Left ventricle myocardium inferior (tissue), 1 donor: Measurements from ENCODE around the gene WDR76. TPM values are rescaled to one million over a fixed set of nuclear protein-coding genes. Genes with fewer than 3 reads are reported as not detected.

Experiments used
- DNase-seq: peaks from one replicate; pipeline ENCODE4 v3.0.0-alpha.2; 2020
- H3K27ac ChIP-seq: fragments of 200-600 bp; replicated peaks from 2 replicates; pipeline ENCODE4 v1.8.0; 2021
- H3K27me3 ChIP-seq: fragments of 200-600 bp; 2 replicates; pipeline ENCODE4 v1.8.0; 2021; ENCODE audit warnings: low read depth
- H3K36me3 ChIP-seq: fragments of 200-600 bp; 2 replicates; pipeline ENCODE4 v1.8.0; 2021
- H3K4me1 ChIP-seq: fragments of 200-600 bp; 2 replicates; pipeline ENCODE4 v1.8.0; 2021
- H3K4me3 ChIP-seq: fragments of 200-600 bp; 2 replicates; pipeline ENCODE4 v1.8.0; 2021; ENCODE audit warnings: mild to moderate bottlenecking, moderate library complexity
- H3K9me3 ChIP-seq: fragments of 200-600 bp; replicated peaks from 2 replicates; pipeline ENCODE4 v1.8.0; 2021
- intact Hi-C: fragments of 100-400 bp; cut with micrococcal nuclease; formaldehyde crosslinking; loops from one replicate; pipeline ENCODE4 v1.11.0; 2022
- long read RNA-seq: library from polyadenylated mRNA; unstranded; transcript quantifications from one replicate; pipeline ENCODE4 v2.0.0, GENCODE V29; 2021
- total RNA-seq: library from RNA; stranded (reverse); fragmentation: NEBNext Ultra II Directional; extraction: Animal tissue kit (Norgen Biotek cat#: 25700); gene quantifications from one replicate; pipeline ENCODE4 v1.2.1, GENCODE V29; 2021
- TF ChIP-seq, protein P1 (sequence below): fragments of 200-600 bp; IDR thresholded peaks from 2 replicates; pipeline ENCODE4 v1.8.0; 2021; ENCODE audit warnings: antibody characterized with exemption, mild to moderate bottlenecking, borderline replicate concordance
- donor health status: DM: no; HTN: yes; CAD: no; lungs with severe emphysema.

The WDR76 gene
- 1.8 TPM for total RNA-seq
- long read RNA-seq, partial matches to known transcripts, result 0 of 1 reads
- long read RNA-seq, other reads (novel, unspliced or antisense), result 0 of 1 reads

GRCh38 chr15:43826508-43827341 is at the start of gene WDR76:
Gene WDR76 (plus strand): TSS chr15:43827002. CDS start chr15:43827033, 31 bp downstream.
- Histone ChIP-seq H3K4me1 (peaks cover 54% of the 10 kb centered on the region), H3K9me3 (no peaks in the 10 kb centered on the region), H3K27me3 (no peaks in the 10 kb centered on the region), H3K27ac (peak within 1 kb of the TSS; percentile 76), H3K4me3 (peak within 1 kb of the TSS; percentile 74), H3K36me3 (no peaks in the 10 kb centered on the region)
- DNase-seq, result peak; percentile 83
- TF ChIP-seq, protein P1, sequence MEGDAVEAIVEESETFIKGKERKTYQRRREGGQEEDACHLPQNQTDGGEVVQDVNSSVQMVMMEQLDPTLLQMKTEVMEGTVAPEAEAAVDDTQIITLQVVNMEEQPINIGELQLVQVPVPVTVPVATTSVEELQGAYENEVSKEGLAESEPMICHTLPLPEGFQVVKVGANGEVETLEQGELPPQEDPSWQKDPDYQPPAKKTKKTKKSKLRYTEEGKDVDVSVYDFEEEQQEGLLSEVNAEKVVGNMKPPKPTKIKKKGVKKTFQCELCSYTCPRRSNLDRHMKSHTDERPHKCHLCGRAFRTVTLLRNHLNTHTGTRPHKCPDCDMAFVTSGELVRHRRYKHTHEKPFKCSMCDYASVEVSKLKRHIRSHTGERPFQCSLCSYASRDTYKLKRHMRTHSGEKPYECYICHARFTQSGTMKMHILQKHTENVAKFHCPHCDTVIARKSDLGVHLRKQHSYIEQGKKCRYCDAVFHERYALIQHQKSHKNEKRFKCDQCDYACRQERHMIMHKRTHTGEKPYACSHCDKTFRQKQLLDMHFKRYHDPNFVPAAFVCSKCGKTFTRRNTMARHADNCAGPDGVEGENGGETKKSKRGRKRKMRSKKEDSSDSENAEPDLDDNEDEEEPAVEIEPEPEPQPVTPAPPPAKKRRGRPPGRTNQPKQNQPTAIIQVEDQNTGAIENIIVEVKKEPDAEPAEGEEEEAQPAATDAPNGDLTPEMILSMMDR, result no peak
- intact Hi-C loops, result no loop called here

GRCh38 chr15:43777267-43777914 is 49.4 kb upstream of the WDR76 start:
- TF ChIP-seq, protein P1, result peak; percentile 75
- peak overlapping the region; percentile 81 for H3K4me3 ChIP-seq
- H3K9me3 ChIP-seq, result no peaks in the 10 kb centered on the region
- H3K27me3 ChIP-seq, result no peaks in the 10 kb centered on the region
- H3K36me3 ChIP-seq, result peaks cover 17% of the 10 kb centered on the region
- intact Hi-C loops, result no loop called here
- peak overlapping the region; percentile 81 for H3K27ac ChIP-seq
- H3K4me1 ChIP-seq, result peaks cover 21% of the 10 kb centered on the region
- DNase-seq, result peak; percentile 77

GRCh38 chr15:43779016-43779415 is 47.8 kb upstream of the WDR76 start:
- intact Hi-C loops, result no loop called here
- H3K36me3 ChIP-seq, result peaks cover under 1% of the 10 kb centered on the region
- TF ChIP-seq, protein P1, result no peak
- H3K27me3 ChIP-seq, result no peaks in the 10 kb centered on the region
- no peak for DNase-seq
- no peaks in the 10 kb centered on the region for H3K9me3 ChIP-seq
- peaks cover 21% of the 10 kb centered on the region for H3K4me1 ChIP-seq
- no peak overlapping the region for H3K27ac ChIP-seq
- H3K4me3 ChIP-seq, result no peak overlapping the region

- intact Hi-C loops, result no loop called here
- Histone ChIP-seq H3K27ac (no peak overlapping the region), H3K9me3 (no peaks in the 10 kb centered on the region), H3K4me1 (peaks cover 27% of the 10 kb centered on the region), H3K36me3 (peaks cover 14% of the 10 kb centered on the region), H3K4me3 (no peak overlapping the region), H3K27me3 (no peaks in the 10 kb centered on the region)
- TF ChIP-seq, protein P1, result no peak
- DNase-seq, result no peak
Measured at GRCh38 chr15:43789409-43789808, 37.4 kb upstream of the WDR76 start.

DNA sequence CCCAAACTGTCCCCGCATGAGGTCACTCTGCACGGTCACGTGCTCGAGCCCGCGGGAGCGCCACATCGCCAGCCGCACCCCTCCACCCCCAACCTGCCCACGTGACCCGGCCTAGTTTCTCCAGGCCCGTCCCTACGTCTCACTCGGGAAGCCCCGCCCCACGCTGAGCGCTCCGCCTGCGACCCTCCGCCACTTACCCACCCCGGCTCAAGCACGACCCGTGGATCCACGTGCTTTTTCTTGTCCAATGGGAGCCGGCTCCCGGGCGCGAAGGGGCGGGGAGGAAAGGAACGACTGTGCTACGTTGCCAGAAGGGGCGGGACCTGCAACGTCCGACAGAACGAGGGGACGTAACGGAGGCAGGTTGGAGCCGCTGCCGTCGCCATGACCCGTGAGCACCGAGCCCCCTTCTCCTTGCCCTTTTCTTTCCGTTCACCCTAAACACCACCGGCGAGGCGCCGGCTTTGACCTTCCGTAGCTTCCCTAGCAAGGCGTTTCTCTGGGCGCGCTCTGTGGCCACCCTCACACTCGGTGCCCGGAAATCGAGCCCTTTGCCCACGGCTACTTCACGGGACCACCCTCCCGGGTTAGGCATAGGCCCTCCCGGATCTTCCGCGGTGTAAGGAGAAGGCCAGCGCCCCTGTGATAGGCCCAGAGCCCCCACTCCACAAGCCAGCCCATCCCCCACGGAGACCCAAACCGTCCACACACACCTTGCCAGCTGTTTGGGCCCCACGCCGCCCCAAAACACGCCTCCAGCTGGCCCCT is 34.6 kb upstream of the WDR76 start, which contains the start of gene SERF2:
SERF2 (plus strand) TSS at position 328 of the 768 bp plus-strand sequence; CDS start at position 385, 57 bp downstream.
- DNase-seq, result peak; percentile 100
- Histone ChIP-seq H3K27ac (peak within 1 kb of the TSS; percentile 99), H3K36me3 (peaks cover 42% of the 10 kb centered on the region), H3K27me3 (no peaks in the 10 kb centered on the region), H3K4me3 (peak within 1 kb of the TSS; percentile 98), H3K9me3 (no peaks in the 10 kb centered on the region), H3K4me1 (peaks cover 55% of the 10 kb centered on the region)
- TF ChIP-seq, protein P1, result no peak
- intact Hi-C loops, result no loop called here
